Measurements from ENCODE around the gene PJA1.

Gene PJA1

GRCh38 chrX:69165087-69165651 lies at the start of gene PJA1:
Gene PJA1 (minus strand): TSS chrX:69165453. CDS start chrX:69163073, 2,380 bp downstream.
- H3K27me3 ChIP-seq = peaks cover 8 to 76% (median 56%) of the 10 kb centered on the region in 11 experiments; a peak in 20 of 22 replicates
- peak within 1 kb of the TSS; percentile 50 to 70 (median 60) for H3K4me2 ChIP-seq
- H3K9me3 ChIP-seq (replicated peaks in 1 of 11) = peaks cover 0 to 16% (median 6%) of the 10 kb centered on the region in 11 experiments; a peak in 10 of 22 replicates
- TF ChIP-seq Cebpa-rat (IDR thresholded peaks at IDR 0.05) = peak in 1 of 11 experiments; percentile 68; a peak in 1 of 22 replicates
- peak within 1 kb of the TSS; percentile 77 to 89 (median 82) for H3K9ac ChIP-seq
- H3K36me3 ChIP-seq = peaks cover 0 to 20% (median 16%) of the 10 kb centered on the region in 11 experiments; a peak in 13 of 22 replicates
- peak within 1 kb of the TSS; percentile 35 to 91 (median 78); a peak in 21 of 22 replicates for H3K27ac ChIP-seq
- peaks cover 0 to 36% (median 31%) of the 10 kb centered on the region in 11 experiments; a peak in 16 of 22 replicates for H4K20me1 ChIP-seq
- H3K4me1 ChIP-seq = peaks cover 0 to 10% (median 7%) of the 10 kb centered on the region in 10 experiments; a peak in 12 of 20 replicates
- H3K4me3 ChIP-seq = peak within 1 kb of the TSS; percentile 68 to 80 (median 78)

GRCh38 chrX:69214463-69214862 lies 49.2 kb upstream of the PJA1 start:
- H3K4me2 ChIP-seq = no peak overlapping the region

GRCh38 chrX:69211701-69212100 lies 46.4 kb upstream of the PJA1 start:
- Histone ChIP-seq H3K4me2 (no peak overlapping the region), H3K4me1 (no peaks in the 10 kb centered on the region), H3K9ac (no peak overlapping the region), H3K27me3 (peaks cover 80 to 98% (median 97%) of the 10 kb centered on the region in 11 experiments), H3K4me3 (no peak overlapping the region), H3K9me3 (replicated peaks in 1 of 11) (peaks cover 0 to 10% (median 0%) of the 10 kb centered on the region in 11 experiments; a peak in 1 of 22 replicates), H3K27ac (no peak overlapping the region), H4K20me1 (peaks cover 0 to 7% (median 0%) of the 10 kb centered on the region in 11 experiments; a peak in 7 of 22 replicates), H3K36me3 (no peaks in the 10 kb centered on the region)
- no peak for TF ChIP-seq Cebpa-rat (IDR thresholded peaks at IDR 0.05)

More at GRCh38 chrX:69214463-69214862, 49.2 kb upstream of the PJA1 start:
- H4K20me1 ChIP-seq = peaks cover 0 to 20% (median 0%) of the 10 kb centered on the region in 11 experiments; a peak in 7 of 22 replicates
- H3K4me1 ChIP-seq = no peaks in the 10 kb centered on the region
- peaks cover 75 to 96% (median 90%) of the 10 kb centered on the region in 11 experiments for H3K27me3 ChIP-seq
- no peak overlapping the region for H3K27ac ChIP-seq
- no peak for TF ChIP-seq Cebpa-rat (IDR thresholded peaks at IDR 0.05)
- H3K36me3 ChIP-seq = no peaks in the 10 kb centered on the region
- no peak overlapping the region for H3K9ac ChIP-seq
- no peak overlapping the region for H3K4me3 ChIP-seq
- peaks cover 0 to 6% (median 0%) of the 10 kb centered on the region in 11 experiments; a peak in 1 of 22 replicates for H3K9me3 ChIP-seq (replicated peaks in 1 of 11)

DNA sequence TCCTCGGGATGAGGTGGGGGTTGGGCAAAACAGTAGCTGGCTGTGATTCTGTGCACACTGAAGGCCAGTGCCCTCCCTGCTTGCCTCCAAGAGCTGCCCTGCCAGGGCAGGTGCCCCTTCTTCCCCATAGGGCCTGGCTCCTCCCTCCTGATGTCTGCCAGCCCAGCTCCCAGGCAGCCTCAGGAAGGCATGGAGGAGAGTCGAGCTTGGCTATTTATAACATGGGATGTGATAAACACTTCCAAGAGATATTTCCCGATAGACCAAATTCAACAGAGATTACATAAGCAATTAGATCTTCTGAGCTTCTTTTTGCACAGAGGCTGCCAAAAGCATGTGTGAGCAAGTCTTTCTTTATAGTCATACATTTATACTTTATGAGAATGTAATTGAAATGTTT lies 45.3 kb upstream of the PJA1 start:
- peaks cover 0 to 7% (median 0%) of the 10 kb centered on the region in 11 experiments; a peak in 5 of 22 replicates for H4K20me1 ChIP-seq
- no peaks in the 10 kb centered on the region for H3K4me1 ChIP-seq
- no peaks in the 10 kb centered on the region for H3K36me3 ChIP-seq
- H3K4me3 ChIP-seq = no peak overlapping the region
- H3K4me2 ChIP-seq = no peak overlapping the region
- TF ChIP-seq Cebpa-rat (IDR thresholded peaks at IDR 0.05) = no peak
- H3K27me3 ChIP-seq = peaks cover 86 to 98% (median 97%) of the 10 kb centered on the region in 11 experiments
- H3K9me3 ChIP-seq (replicated peaks in 1 of 11) = peaks cover 0 to 10% (median 0%) of the 10 kb centered on the region in 11 experiments; a peak in 1 of 22 replicates
- no peak overlapping the region for H3K9ac ChIP-seq
- no peak overlapping the region for H3K27ac ChIP-seq

DNA sequence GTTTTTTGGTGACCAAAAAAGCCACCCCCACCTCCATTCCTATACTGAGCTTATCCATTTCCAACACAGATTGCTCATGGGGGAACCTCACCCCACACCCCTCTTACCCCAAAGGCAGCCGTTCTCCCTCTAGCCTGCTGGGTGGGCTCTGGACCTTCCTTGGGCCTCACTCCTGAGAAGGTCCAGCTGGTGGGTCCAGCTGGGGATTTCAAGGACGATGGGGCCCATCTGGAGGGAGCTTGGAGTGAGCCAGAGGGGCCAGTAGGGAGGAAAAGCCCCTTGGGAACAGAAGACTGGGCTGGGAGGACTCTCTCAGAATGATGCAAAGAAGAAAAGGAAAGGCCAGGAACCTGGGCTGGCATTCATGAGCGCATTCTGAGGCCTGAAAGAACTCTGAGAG lies 42.0 kb upstream of the PJA1 start:
- Histone ChIP-seq H3K36me3 (no peaks in the 10 kb centered on the region), H3K27me3 (peaks cover 89 to 98% (median 97%) of the 10 kb centered on the region in 11 experiments), H3K27ac (no peak overlapping the region), H3K4me1 (no peaks in the 10 kb centered on the region), H3K4me3 (no peak overlapping the region), H3K9ac (no peak overlapping the region), H3K9me3 (replicated peaks in 1 of 11) (peaks cover 0 to 10% (median 0%) of the 10 kb centered on the region in 11 experiments; a peak in 1 of 22 replicates), H4K20me1 (peaks cover 0 to 8% (median 0%) of the 10 kb centered on the region in 11 experiments; a peak in 4 of 22 replicates), H3K4me2 (no peak overlapping the region)
- no peak for TF ChIP-seq Cebpa-rat (IDR thresholded peaks at IDR 0.05)

DNA sequence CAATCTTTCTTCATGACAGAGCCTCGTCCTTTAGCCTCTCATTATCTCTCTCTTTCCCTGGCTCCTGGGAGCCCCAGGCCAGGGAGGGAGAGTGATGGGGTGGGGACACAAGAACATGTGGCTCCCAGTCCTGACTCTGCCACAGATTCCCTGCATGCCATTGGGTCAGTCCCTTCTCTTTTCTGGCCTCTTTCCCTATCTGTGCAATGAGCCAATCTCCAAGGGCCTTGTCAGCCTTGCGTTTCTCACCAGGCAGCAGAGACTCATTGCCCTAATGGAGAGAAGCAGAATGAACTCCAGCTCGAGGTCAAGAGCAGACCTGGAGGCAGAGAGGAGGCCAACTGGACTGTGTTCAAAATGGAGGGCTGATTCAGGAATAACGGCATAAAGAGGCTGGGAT lies 38.4 kb upstream of the PJA1 start:
- no peak overlapping the region for H3K4me3 ChIP-seq
- H3K9ac ChIP-seq = no peak overlapping the region
- peaks cover 89 to 100% (median 99%) of the 10 kb centered on the region in 11 experiments for H3K27me3 ChIP-seq
- H3K36me3 ChIP-seq = no peaks in the 10 kb centered on the region
- H3K27ac ChIP-seq = no peak overlapping the region
- H3K4me1 ChIP-seq = no peaks in the 10 kb centered on the region
- no peak overlapping the region for H3K4me2 ChIP-seq
- peaks cover 0 to 10% (median 0%) of the 10 kb centered on the region in 11 experiments; a peak in 5 of 22 replicates for H4K20me1 ChIP-seq
- no peak for TF ChIP-seq Cebpa-rat (IDR thresholded peaks at IDR 0.05)
- 0 out of 22 replicates have a peak, but pooled peaks cover 0 to 5% (median 0%) of the 10 kb centered on the region in 11 experiments for H3K9me3 ChIP-seq (replicated peaks in 1 of 11)

DNA sequence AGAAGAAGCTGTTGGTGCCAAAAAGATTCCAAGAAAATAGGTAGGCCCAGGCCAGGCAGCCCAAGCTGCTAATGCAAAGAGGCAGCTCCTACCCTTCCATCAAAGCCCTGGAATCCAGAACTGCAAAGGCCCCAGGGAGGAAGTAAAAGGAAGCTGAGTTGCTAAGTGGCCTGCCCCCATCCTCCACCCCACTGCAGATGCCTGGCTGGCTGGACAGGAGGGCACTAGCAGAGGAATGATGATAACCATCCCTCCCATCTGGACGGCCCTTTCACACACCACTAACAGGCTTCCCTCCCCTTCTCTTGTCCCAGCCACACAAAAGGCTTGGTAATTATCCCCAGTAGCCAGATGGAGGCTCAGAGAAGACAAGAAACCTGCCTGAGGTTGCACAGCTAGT lies 32.4 kb upstream of the PJA1 start:
- Histone ChIP-seq H3K9me3 (replicated peaks in 1 of 11) (0 out of 22 replicates have a peak, but pooled peaks cover 0 to 5% (median 0%) of the 10 kb centered on the region in 11 experiments), H3K36me3 (no peaks in the 10 kb centered on the region), H3K4me1 (no peaks in the 10 kb centered on the region), H3K9ac (no peak overlapping the region), H4K20me1 (peaks cover 0 to 18% (median 0%) of the 10 kb centered on the region in 11 experiments; a peak in 5 of 22 replicates), H3K4me2 (no peak overlapping the region), H3K27me3 (peaks cover 87 to 100% (median 99%) of the 10 kb centered on the region in 11 experiments), H3K4me3 (no peak overlapping the region), H3K27ac (no peak overlapping the region)
- no peak for TF ChIP-seq Cebpa-rat (IDR thresholded peaks at IDR 0.05)

GRCh38 chrX:69196666-69197065 lies 31.4 kb upstream of the PJA1 start:
- no peak overlapping the region for H3K4me2 ChIP-seq
- no peaks in the 10 kb centered on the region for H3K4me1 ChIP-seq

DNA sequence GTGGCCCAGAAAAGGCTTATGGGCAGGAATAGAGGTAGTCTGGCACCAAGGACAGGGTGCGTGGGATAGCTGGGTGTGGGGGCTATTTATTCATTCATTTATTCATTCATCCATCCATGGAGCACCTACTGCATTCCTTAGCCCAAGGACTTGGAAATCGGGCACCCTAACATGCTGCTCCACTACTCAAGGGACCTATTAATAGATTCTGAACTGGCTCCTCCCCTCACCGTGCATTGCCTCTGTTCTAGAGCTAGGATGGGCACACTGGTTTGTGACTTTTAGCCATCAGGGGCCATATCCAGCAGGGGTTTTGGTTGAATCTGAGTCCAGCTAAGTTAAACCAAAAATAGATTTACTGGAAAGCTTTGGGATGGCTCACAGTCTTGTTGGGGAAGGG lies 30.6 kb upstream of the PJA1 start:
- H3K4me3 ChIP-seq = no peak overlapping the region
- H3K4me1 ChIP-seq = no peaks in the 10 kb centered on the region
- H3K9me3 ChIP-seq (replicated peaks in 1 of 11) = no peaks in the 10 kb centered on the region
- H3K36me3 ChIP-seq = no peaks in the 10 kb centered on the region
- peaks cover 0 to 18% (median 0%) of the 10 kb centered on the region in 11 experiments; a peak in 5 of 22 replicates for H4K20me1 ChIP-seq
- TF ChIP-seq Cebpa-rat (IDR thresholded peaks at IDR 0.05) = no peak
- H3K27me3 ChIP-seq = peaks cover 83 to 100% (median 99%) of the 10 kb centered on the region in 11 experiments
- no peak overlapping the region for H3K4me2 ChIP-seq
- H3K9ac ChIP-seq = no peak overlapping the region
- no peak overlapping the region for H3K27ac ChIP-seq

More at GRCh38 chrX:69196666-69197065, 31.4 kb upstream of the PJA1 start:
- Histone ChIP-seq H3K9me3 (replicated peaks in 1 of 11) (no peaks in the 10 kb centered on the region), H4K20me1 (peaks cover 0 to 18% (median 0%) of the 10 kb centered on the region in 11 experiments; a peak in 5 of 22 replicates), H3K27me3 (peaks cover 83 to 100% (median 99%) of the 10 kb centered on the region in 11 experiments), H3K9ac (no peak overlapping the region), H3K4me3 (no peak overlapping the region), H3K36me3 (no peaks in the 10 kb centered on the region), H3K27ac (no peak overlapping the region)
- no peak for TF ChIP-seq Cebpa-rat (IDR thresholded peaks at IDR 0.05)
